Liver (tissue), 3 donors: Measurements from ENCODE around the gene ANKS1A.

Experiments
- CTCF ChIP-seq: fragments of 150-350 bp; IDR thresholded peaks from 2 replicates; pipeline ENCODE4 v1.5.1; 2017; ENCODE audit warnings: improper control_type of control experiment, low read depth, low read length; ENCODE audit not compliant: missing input control
- FOXA1 ChIP-seq: IDR thresholded peaks from 2 replicates; pipeline ENCODE4 v1.6.1; 2016; ENCODE audit warnings: antibody characterized with exemption
- GABPA ChIP-seq, 2 donors: IDR thresholded peaks in 1 of 2; conservative IDR thresholded peaks in 1 of 2; 2 replicates each; pipeline ENCODE4 v1.6.1; 2016; ENCODE audit warnings: antibody characterized with exemption in 2 of 2, mild to moderate bottlenecking in 1 of 2, moderate library complexity in 1 of 2
- HNF4G ChIP-seq: IDR thresholded peaks from 2 replicates; pipeline ENCODE4 v1.6.1; 2016; ENCODE audit warnings: antibody characterized with exemption
- JUND ChIP-seq, 2 donors: IDR thresholded peaks; 2 replicates each; pipeline ENCODE4 v1.6.1; 2016; ENCODE audit warnings: antibody characterized with exemption in 2 of 2
- MAX ChIP-seq: IDR thresholded peaks from 2 replicates; pipeline ENCODE4 v1.6.1; 2016; ENCODE audit warnings: antibody characterized with exemption
- RAD21 ChIP-seq, 2 donors: IDR thresholded peaks; 2 replicates each; pipeline ENCODE4 v1.6.1; 2016; ENCODE audit warnings: antibody characterized with exemption in 2 of 2, mild to moderate bottlenecking in 2 of 2
- REST ChIP-seq: IDR thresholded peaks from 2 replicates; pipeline ENCODE4 v1.6.1; 2016; ENCODE audit warnings: antibody characterized with exemption, mild to moderate bottlenecking
- SP1 ChIP-seq: IDR thresholded peaks from 2 replicates; pipeline ENCODE4 v1.6.1; 2018; ENCODE audit warnings: antibody characterized with exemption, mild to moderate bottlenecking
- TAF1 ChIP-seq: conservative IDR thresholded peaks from 2 replicates; pipeline ENCODE4 v1.6.1; 2016; ENCODE audit warnings: antibody characterized with exemption, mild to moderate bottlenecking
- YY1 ChIP-seq: IDR thresholded peaks from 2 replicates; pipeline ENCODE4 v1.6.1; 2016; ENCODE audit warnings: antibody characterized with exemption, mild to moderate bottlenecking
- ZBTB33 ChIP-seq: IDR thresholded peaks from 2 replicates; pipeline ENCODE4 v1.6.1; 2016; ENCODE audit warnings: antibody characterized with exemption
- donor health status: healthy.
- donor health status: healthy.

- TF ChIP-seq FOXA1 (no peak), ZBTB33 (no peak), CTCF (no peak), JUND (IDR thresholded peaks at IDR 0.05) (no peak), REST (no peak), TAF1 (no peak), YY1 (no peak), SP1 (no peak), RAD21 (IDR thresholded peaks at IDR 0.05) (no peak), HNF4G (no peak), MAX (no peak), GABPA (IDR thresholded peaks at IDR 0.05 in 1 of 2, conservative IDR thresholded peaks at IDR 0.05 in 1 of 2) (no peak)
These were observed 20.3 kb downstream of the ANKS1A start for GRCh38 chr6:34909320-34909883.
